ENCODE results near the gene ANO7.

DNA sequence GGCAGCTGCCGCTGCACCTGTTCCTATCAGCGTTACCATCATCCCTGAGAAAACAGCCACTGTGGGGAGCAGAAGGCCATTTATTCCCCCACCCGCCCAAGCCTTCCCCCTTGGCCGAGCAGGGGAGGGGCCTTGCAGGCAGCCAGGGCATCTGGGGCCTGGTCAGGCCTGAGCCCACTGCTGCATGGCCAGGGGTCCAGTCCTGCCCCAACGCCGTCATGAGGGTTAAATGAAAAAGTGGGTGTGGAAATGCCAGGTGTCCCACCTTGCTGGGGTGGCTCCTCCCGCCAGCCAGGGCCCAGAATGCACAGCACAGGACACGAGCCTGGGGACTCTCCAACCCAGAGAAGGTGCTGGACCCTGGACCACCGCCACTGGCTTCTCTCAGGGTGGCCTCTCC, 14.2 kb downstream of the ANO7 start:
- TF ChIP-seq, protein P1, sequence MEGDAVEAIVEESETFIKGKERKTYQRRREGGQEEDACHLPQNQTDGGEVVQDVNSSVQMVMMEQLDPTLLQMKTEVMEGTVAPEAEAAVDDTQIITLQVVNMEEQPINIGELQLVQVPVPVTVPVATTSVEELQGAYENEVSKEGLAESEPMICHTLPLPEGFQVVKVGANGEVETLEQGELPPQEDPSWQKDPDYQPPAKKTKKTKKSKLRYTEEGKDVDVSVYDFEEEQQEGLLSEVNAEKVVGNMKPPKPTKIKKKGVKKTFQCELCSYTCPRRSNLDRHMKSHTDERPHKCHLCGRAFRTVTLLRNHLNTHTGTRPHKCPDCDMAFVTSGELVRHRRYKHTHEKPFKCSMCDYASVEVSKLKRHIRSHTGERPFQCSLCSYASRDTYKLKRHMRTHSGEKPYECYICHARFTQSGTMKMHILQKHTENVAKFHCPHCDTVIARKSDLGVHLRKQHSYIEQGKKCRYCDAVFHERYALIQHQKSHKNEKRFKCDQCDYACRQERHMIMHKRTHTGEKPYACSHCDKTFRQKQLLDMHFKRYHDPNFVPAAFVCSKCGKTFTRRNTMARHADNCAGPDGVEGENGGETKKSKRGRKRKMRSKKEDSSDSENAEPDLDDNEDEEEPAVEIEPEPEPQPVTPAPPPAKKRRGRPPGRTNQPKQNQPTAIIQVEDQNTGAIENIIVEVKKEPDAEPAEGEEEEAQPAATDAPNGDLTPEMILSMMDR (IDR thresholded peaks at IDR 0.05): no peak
- TF ChIP-seq EZH2 (IDR thresholded peaks at IDR 0.05; ENCODE audit: borderline replicate concordance, insufficient read depth, low read depth, low read length, poor library complexity, severe bottlenecking): no peak

All from B cell (primary cell).